Left kidney (tissue), 2 donors: ENCODE results near the gene PCBP3. TPM values are rescaled to one million over a fixed set of nuclear protein-coding genes. Genes with fewer than 3 reads are reported as not detected.

Experiments
- DNase-seq: peaks from one replicate; pipeline ENCODE4 v3.0.0-alpha.2; 2013
- polyA plus RNA-seq: library from polyadenylated mRNA; unstranded; fragments of 120-200 nt; gene quantifications from one replicate; pipeline ENCODE4 v1.2.1, GENCODE V29; 2013; ENCODE audit not compliant: insufficient read length

Gene PCBP3
- polyA plus RNA-seq, 1 donor = 2.0 TPM

DNA sequence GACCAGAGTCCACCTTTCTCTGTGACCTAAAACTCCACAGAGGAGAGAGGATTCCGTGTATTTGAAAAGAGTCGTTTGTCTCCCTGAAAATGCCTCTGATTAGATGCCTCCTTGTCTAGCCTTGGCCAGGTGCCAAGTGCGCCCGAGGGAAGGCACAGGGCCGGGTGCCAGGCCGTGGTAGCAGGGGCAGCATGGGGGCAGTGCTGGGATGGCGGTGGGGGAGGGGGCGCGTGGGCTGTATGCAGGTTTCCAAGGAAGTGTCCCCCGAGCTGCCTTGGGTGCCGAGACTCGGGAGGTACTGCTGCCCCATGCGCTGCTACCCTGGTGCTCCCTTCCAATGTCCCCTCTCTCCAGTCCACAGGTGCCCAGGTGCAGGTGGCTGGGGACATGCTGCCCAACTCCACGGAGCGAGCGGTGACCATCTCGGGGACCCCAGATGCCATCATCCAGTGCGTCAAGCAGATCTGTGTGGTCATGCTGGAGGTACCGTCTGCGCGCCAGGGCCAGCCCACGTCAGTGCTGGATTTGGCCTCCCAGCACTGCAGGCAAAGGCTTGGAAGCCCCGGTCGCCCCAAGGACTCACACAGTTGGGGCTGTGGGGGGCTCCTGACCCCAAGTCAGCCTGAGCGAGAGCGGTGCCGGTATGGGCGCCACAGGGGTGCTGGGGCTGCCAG lies 267.2 kb downstream of the PCBP3 start:
- no peak for DNase-seq

DNA sequence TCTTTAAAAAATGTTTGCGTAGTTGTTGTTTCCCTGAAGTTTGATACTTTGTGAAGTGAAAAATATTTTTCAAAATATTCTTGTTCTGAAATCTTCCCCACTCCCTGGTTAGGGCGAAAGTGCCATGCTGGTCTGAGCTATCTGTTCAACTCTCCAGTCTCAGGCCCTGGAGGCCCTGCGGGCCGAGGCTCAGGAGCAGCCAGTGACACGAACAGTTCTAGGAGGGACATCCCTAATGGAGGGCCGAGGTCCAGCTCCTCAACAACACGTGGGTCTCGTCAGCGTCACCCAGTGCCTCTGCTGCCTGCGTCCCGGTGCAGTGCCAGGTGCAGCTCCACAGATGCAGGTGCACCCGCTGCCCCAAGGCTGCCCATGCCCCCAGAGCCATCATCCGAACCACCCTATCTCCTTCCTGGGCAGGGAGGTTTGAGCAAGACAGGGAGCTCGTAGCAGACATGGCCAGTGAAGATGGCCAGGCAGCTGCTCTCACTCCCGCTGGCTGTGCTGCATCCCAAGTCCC lies 268.3 kb downstream of the PCBP3 start:
- no peak for DNase-seq

GRCh38 chr21:45912611-45913417 lies 269.3 kb downstream of the PCBP3 start:
- no peak for DNase-seq

- no peak for DNase-seq
Observed at GRCh38 chr21:45913418-45913765, 269.9 kb downstream of the PCBP3 start.

DNA sequence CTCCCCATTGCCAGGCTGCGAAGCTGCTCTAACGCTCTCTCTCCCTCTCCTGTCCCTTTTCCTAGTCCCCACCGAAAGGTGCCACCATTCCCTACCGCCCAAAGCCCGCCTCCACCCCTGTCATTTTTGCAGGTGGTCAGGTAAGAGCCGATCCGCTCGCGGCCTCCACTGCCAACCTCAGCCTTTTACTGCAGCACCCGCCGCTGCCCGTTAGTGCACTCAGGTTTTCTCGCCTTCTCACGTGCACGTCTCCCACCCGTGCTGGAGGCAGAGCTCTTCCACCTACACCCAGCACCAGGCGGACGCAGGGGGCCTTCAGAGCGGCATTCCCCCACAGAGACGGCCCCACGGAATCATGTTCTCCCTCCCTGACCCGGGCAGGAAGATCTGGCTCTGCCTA lies 270.4 kb downstream of the PCBP3 start:
- no peak for DNase-seq

GRCh38 chr21:45914321-45914845 lies 270.9 kb downstream of the PCBP3 start:
- no peak for DNase-seq

DNA sequence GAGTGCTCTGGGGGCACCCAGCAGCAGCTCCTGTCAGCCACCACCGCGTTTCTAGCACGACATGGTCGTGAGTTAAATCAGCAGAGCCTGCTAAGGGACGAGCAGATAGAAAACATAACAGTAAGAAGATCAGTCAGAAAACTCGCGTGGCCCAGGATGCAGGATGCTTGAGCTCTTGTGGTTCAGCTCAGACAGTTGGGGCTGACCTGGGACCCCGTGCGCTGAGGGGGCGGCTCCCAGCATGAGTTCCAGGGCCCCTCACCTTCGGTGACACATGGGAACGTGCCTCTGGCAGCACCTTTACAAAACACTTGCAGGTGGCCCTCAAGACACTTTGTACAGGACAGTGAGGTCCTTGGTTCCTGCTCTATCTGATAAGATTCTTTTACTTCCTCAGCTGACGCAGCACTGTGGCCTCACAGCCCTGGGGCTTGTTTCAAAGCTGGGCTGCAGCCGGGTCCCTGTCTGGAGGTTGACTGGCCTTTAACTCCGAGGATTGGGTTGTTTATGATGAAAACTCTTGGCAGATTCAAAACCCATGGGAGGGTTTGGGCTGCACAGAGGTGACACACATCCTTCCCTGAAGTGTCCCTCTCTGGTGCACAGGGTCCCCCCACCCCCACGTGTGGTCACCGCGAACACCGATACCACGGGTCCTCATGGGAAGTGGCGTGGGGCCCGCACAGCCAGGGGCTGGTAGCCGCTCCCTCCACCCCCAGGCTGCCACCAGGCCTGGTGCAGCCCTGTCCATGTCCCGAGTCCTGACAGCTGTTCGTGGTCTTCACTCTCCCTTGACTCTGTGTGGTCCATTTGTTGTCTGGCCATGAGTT lies 272.7 kb downstream of the PCBP3 start:
- no peak for DNase-seq

- DNase-seq = no peak
Observed at GRCh38 chr21:45917241-45917640, 273.7 kb downstream of the PCBP3 start.

DNA sequence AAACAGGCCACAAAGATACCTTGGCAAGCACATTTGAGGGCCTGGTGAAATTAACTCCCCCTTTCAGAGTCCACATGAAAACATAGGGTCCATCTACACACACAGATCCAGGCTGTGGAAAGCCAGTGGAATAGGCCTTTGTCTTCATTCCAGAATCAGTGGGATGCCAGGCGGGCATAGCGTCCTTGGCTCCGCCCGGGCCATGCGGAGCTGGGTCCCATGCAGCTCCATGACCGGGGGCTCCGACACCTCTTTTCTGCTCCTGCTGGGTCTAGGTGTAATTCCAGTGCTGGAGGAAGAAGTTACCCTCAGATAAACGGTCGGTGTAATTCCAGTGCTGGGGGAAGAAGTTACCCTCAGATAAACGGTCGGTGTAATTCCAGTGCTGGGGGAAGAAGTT lies 274.5 kb downstream of the PCBP3 start:
- no peak for DNase-seq

GRCh38 chr21:45918835-45919447 lies 275.4 kb downstream of the PCBP3 start:
- no peak for DNase-seq

DNA sequence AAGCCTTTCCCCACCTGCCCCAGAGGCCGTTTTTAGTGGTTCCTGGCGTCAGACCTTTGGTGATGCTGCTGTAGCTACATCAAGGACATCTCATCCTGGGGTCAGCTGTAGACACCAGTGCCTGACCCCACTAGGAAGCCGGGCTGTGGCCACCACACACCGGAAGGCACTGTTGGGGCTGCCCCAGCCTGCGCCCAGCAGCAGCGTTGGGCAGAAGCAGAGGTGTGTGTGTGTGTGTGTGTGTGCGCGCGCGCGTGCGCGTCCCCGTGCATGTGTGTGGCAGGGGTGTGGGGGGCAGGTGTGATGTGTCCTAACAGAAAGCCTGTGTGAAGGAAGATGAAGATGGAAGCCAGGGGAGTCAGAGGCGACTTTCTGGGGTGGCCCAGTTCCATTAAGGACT lies 276.1 kb downstream of the PCBP3 start:
- DNase-seq = no peak

DNA sequence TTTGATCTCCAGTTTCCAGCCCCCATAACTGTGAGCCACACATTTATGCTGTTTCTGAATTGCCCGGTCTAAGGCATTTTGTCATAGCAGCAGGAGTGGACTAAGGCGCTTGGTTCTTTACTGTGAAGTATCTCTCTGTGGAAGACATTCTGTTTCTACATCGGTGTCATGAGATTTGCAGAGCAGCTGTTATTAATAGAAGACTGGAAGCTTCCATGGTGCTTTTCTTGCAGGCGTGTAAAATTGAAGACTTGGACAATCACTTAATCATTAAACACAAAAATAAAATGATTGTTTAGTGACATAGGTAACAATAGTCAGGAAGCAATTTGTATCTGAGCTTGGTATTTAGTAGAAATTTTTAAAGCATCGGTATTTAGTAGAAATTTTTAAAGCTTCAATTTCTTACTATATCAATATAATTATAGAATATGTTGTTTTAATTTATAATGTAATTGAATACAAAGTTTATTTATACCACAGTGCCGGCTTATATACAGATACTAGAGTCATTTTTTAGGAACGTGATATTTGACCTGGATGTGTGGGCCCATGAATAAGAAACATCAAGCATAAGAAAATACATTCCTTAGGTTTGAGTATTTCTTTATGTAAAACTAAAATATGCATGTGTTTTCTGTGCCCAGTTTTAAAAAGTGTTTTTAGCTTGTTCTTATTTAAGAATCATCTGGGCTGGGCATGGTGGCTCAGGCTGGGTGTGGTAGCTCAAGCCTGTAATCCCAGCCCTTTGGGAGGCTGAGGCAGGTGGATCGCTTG lies 277.5 kb downstream of the PCBP3 start:
- no peak for DNase-seq

DNA sequence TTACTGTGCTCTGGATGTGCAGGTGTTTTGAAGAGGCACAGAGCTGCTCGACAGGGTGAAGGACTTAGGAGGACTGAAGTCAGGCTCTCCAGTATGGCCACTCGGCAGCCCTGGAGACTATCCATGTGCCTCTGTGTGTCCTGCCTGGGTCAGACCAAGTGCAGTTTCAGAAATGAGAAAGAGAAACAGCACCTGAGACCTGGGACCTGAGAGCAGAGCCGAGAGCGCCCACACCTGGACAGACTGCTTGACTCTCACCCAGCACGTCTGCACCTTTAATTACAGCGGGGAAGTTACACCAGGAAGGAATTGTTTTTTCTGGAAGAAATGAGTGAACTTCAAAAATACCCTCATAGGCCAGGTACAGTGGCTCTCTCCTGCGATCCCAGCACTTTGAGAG lies 278.4 kb downstream of the PCBP3 start:
- DNase-seq = no peak

- no peak for DNase-seq
Observed at GRCh38 chr21:45922648-45923047, 279.1 kb downstream of the PCBP3 start.

GRCh38 chr21:45923146-45923545 lies 279.6 kb downstream of the PCBP3 start:
- peak; percentile 73 for DNase-seq

GRCh38 chr21:45926281-45926680 lies 282.8 kb downstream of the PCBP3 start:
- DNase-seq = no peak

- DNase-seq = no peak
Observed at GRCh38 chr21:45927032-45927431, 283.5 kb downstream of the PCBP3 start.

GRCh38 chr21:45927851-45928850 lies 284.6 kb downstream of the PCBP3 start:
- no peak for DNase-seq

DNA sequence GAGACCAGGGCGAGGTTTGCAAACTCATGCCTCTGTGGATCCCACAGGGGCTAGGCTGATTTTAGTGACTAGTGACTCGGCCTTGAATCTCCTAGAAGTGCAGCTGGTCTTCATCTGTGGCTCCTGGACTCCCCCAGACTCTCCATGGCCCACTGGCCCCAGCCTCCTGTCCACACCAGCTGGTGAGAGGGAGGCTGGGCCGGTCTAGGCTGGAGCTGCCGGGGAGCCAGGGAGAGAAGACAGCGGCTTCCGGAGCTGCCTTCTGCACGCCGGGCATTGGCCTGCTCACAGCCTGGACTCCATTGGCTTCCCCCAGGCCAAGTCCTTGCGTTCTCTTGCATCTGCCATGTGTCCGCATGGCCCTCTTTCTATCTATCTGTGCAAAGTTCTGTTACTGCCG lies 285.9 kb downstream of the PCBP3 start:
- no peak for DNase-seq

DNA sequence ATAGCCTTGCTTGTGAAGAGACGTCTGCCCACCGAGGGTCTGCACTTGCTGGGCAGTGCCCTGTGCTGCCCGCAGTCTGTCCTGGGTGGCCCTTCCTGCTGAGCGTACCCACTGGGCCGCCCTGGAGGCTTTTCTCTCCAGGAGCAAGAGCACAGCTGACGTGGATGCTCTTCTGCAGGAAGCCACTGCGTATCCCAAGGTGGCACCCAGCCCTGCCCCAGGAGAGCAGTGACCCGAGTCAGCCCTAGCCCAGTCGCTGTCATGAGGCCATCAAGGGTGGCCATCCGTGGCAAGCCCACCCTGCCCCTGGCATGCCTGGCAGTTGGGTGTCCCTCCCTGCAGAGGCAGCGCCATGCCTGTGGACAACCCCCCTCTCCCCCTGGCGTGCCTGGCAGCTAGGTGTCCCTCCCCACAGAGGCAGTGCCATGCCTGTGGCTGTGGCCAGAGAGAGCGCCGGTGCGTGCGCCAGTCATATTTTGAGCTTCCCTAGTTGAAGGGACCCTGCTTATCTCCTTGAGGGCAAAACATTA lies 286.8 kb downstream of the PCBP3 start:
- no peak for DNase-seq
